Activated CD8-positive, alpha-beta memory T cell treated with anti-CD3 and anti-CD28 coated beads for 24 hours (primary cell): ENCODE measurements around the gene VWA5B2.
"Not testable (repeated sequence)": the region's sequence is repeated elsewhere in the genome, so short reads cannot be mapped to it uniquely, and the experiment has no call there.

Experiments used
- DNase-seq: peaks from one replicate; pipeline ENCODE4 v3.0.0-alpha.2; 2020

VWA5B2 gene

DNA sequence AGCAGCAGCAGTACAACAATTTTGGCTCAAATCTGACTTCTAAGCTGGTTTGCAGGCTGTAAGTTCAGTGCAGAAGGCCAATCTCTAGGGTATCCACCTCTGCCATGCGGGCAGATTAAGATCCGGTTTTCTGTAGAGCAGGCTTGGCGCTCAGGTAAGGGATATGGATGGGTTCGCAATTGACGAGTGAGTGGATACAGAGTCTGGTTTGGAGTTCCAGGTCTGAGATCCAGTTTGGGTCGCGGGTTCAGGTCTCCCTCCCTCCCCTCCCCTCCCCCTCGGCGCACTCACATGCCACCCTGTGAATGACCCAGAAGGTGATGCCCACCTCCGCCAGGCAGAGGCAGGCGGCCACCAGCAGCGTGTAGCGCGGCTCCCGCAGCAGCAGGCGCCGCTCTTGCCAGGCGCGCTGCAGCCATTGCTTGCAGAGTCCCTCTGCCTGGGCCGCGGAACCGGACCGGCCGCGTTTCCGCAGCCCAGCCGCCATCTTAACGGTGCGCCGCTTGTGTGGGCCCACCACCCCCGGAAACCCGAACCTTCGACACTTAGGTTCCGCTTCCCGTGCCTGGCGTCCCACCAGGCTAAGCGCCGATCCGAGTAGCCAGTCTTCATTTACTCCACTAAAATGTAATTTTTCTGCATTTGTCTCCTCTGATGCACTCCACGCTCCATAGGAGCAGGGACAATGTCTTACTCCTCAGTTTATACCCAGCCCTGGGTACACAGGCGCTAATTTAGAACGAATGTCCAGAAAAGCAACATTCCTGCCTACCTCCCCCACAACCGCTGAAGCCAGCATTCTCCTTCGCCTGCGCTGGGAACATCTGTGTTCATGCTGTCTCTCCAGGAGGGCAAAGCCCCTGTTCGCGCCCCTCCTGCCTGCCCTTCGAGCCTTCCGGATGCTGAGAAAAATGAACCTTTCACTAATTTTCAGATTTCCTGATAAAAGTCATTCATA, 19.3 kb downstream of the VWA5B2 start, which contains the start of gene ALG3:
Gene ALG3 (minus strand): TSS at position 509 of the 958 bp plus-strand sequence. CDS start 22 bp downstream, at position 487.
- DNase-seq: peak; percentile 97

DNA sequence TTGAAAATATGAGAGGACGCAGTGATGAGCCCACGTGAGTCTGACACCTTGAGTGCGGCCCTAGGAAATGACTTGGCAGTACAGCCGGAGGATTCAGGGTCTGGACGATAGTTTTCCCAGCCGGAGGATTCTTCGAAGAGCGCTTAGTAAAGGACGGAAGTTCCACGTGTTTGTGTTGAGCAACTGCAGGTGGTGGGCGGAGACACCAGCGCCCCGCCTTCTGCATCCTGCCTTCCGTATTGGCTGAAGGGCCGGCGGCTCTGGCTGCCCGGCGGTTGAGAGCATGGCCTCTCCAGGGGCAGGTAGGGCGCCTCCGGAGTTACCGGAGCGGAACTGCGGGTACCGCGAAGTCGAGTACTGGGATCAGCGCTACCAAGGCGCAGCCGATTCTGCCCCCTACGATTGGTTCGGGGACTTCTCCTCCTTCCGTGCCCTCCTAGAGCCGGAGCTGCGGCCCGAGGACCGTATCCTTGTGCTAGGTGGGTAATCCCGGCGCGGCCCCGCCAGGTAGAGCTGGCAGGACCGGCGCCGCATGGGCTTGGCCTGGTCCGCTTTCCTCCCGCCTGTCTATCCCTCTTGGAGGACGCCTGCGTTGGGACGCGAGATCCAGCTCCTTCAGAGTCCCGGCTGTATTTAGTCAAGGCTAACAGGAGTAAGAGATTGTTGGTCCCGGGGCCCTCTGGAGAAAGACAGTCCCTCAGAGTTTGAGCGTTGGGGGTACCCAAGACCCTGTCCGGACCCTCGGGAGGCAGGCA, 20.2 kb downstream of the VWA5B2 start, which contains the start of gene EEF1AKMT4:
Gene EEF1AKMT4 (plus strand): TSS at position 261 of the 755 bp plus-strand sequence. CDS start 23 bp downstream, at position 284.
- peak; percentile 95 for DNase-seq

DNA sequence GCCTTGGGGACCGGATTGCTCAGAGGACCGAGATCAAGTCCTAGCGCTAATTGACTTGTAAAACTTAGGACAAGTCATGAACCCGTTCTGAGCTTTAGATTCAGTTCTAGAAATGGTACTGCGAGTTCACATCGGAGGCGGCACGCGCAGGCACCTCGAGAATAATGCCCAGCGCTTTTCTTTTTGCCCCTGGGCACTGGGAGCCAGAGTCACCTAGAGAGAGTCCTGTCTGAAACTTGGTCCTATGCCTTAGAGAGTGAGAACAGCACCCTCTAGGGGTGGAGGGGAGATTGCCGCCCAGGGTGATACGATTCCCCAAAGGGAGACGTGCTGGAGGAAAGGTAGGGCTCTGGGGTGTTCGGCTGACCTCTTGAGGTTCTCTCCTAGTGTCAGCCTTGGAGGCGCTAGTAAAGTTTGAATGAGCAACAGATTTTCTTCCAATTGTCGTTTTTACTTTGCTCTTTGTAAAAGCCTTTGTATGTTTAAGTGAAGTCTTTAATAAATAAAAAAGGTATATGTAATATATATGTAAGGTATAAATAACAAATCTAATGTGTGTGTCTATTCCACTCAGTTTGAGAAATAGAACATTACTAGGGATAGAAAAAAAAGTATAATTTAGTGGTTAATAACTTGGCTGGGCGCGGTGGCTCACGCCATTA, 20.9 kb downstream of the VWA5B2 start:
- peak; percentile 96 for DNase-seq

DNA sequence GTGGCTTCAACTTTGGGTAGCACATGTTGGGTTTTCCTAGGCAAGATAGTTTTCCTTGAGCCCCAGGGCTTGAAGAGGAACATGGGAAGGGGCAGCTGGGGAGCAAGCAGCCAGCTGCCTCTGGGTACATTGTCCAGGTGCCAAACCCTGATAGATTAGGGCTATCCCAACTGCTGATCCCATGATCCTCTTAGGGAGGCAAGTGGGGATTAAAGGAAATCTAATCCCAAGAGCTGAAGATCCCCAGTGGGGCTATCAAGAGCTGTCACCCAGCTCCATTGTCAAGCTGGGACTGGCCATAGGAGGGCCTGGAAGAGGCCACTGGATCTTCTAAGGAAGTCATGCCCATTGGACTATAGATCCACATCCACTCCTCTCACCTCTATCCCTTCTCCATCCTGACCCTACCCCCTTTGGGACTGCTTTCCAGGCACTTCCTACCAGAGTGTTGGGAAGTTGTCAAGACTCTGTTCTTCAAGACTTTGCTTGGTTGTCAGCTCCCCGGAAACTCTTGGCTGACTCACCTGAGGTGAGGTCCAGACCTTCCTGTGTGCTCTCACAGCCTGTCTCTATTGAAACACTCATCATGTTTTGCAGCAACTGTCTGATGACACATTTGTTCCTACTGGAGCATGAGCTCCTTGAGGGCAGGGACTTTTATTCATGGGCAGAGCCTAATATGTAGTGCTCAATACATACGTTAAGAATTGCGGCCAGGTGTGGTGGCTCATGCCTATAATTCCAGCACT, 26.1 kb downstream of the VWA5B2 start:
- DNase-seq: no peak

DNA sequence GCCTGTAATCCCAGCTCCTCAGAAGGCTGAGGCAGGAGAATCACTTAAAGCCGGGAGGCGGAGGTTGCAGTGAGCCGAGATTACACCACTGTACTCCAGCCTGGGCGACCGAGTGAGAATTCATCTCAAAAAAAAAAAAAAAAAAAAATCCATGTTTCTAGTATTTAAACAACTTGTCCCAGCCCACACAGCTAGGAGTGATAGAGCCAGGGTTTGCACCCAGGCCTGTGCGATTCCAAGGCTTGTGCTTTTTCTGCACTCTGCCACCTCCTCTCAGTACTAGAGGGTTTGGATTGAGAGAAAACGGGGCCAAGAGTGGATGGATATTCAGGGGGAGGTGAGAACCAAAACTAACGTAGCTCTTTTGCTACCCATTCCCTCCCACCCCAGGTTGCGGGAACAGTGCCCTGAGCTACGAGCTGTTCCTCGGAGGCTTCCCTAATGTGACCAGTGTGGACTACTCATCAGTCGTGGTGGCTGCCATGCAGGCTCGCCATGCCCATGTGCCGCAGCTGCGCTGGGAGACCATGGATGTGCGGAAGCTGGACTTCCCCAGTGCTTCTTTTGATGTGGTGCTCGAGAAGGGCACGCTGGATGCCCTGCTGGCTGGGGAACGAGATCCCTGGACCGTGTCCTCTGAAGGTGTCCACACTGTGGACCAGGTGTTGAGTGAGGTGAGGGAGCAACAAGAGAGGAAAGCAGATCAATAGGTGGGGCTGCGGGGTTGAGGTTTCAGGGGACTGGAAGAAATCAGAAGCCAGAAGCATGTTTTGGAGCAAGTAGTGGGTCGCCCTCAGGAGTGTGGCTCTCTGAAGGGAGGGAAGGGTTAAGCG, 27.9 kb downstream of the VWA5B2 start:
- DNase-seq: no peak

DNA sequence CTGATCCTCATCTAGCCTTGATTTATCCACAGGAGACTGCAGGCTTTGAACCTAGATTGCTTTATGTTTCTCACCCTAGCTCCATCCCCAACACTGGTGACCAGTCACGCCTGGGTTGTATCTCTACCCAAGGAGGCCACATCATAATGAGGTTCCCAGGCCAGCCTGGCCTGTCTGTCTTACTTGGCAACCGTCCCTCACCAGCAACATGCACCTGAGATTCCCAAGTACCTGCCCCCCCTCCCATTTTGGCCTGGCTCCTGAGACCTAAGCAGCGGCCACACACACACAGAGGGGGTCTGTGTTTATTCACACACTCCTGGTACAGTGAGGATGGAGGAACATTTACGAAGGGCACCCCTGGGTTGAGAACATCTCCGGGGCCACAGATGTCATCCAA, 29.5 kb downstream of the VWA5B2 start:
- DNase-seq: no peak

DNA sequence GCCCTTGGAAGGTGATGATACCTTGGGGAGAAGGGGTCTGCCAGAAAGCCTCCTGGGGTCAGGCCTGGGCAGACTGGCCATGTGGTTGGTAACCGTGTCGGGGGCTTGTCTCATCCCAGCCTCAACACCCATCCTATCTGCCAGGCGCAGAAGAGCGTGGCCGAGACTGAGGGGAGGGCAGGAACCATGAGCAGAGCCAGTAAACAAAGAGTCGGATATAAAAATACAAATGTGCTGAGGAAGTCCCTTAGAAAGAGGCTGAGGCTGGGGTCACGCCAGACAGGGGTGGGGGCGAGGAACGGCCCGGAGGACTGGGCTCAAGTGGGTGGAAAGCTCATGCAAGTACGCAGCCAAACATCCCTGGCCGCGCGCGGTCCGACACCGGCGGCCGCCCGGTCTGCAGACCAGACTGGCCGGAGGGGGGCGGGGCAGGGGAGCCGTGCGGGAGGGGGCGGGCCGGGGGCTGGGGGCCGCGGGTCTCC, 30.1 kb downstream of the VWA5B2 start:
- DNase-seq: no peak

DNA sequence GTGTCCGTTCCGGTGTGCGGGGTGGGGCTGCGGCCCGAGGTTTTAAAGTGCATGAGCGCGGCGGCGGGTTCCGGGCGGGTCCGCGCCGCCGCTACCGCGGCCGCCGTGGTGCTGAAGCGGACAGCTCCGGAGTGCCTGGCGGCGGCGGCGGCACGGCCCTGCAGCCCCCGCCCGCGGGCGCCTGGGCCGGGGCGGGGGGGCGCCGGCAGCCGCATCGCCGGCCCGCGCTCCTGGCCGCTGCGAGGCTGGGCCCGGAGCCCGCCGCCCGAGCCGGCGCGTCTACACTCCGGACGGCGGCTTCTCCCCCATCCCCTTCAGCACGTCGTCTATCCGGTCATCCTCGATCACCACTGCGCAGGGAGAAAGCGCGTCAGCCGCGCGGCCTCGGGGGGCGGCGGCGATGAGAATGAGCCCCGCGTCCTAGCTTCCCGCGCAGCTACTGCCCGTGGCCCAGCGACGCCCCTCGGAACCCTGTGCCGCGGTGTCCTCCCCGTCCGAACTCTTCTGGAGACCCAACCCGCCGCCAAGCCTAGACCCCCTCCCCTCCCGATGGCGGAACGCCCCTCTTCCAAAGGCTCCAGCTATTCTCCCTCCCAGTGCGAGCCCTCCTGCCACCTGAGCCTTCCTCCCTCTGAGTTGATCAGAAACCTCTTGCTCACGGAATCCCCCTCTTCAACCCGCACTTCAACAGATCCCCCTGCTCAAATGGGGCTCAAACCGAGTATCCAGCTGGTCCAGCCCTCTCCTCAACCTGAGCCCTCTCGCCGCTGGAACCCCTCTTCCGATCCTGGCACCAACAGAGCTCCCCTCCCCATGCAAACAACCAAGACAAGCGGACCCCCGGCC, 30.7 kb downstream of the VWA5B2 start:
- peak; percentile 68 for DNase-seq

DNA sequence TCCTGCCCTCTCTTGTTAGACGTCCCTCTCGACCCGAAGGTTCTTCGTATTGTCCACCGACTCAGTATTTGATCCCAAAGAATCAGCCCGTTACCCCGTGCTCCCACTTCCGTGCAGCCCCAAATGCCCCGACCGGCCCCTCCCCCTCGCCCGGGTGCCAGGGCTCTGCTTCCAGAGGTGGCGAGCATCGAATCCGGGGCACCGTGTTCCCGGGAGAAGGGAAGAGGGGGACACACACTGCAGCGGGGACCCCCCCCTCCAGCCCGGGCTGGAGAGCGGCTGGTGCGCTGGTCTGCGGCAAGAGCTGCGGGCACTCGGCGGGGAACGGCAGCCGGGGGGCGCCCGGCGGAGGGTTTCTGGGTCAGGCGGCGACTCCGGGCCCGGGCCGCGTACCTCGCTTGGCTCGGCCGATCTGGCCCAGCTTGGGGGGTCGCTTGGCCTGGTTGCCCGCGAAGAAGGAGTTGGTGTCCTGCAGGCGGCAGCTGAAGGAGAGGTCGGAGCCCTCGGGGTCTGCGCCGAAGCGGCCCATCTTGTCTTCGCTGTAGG, 31.4 kb downstream of the VWA5B2 start:
- DNase-seq: no peak

DNA sequence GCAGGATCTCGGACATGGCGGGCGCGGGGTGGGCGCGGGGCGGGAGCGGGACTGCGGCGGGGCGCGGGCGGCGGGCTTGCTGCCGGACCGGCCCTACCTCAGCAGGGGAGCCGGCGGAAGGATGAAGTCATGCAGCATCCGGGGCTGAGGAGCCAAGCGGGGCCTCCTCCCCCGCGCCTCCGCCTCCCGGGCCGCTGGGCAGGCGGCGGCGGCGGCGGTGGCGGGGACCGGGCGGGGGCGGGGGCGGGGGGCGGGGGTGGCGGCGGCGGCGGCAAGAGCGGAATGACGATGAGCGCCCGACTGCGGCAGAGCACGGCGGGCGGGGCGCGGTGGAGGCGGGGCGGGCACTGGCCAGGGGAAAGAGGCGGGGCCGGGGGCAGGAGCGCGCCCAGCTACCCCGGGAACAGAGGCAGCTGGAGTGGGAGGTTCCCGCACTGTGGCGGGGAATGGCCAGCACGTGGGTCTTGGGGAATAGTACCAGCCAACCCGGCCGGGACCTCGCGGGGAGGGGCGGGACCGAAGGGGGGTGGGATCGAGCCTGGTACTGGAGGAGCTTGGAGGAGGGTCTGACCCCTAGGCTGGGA, 32.0 kb downstream of the VWA5B2 start, which contains the start of gene CAMK2N2:
Gene CAMK2N2 (minus strand): TSS at position 284 of the 584 bp plus-strand sequence. CDS start 268 bp downstream, at position 16.
- DNase-seq: peak; percentile 76

DNA sequence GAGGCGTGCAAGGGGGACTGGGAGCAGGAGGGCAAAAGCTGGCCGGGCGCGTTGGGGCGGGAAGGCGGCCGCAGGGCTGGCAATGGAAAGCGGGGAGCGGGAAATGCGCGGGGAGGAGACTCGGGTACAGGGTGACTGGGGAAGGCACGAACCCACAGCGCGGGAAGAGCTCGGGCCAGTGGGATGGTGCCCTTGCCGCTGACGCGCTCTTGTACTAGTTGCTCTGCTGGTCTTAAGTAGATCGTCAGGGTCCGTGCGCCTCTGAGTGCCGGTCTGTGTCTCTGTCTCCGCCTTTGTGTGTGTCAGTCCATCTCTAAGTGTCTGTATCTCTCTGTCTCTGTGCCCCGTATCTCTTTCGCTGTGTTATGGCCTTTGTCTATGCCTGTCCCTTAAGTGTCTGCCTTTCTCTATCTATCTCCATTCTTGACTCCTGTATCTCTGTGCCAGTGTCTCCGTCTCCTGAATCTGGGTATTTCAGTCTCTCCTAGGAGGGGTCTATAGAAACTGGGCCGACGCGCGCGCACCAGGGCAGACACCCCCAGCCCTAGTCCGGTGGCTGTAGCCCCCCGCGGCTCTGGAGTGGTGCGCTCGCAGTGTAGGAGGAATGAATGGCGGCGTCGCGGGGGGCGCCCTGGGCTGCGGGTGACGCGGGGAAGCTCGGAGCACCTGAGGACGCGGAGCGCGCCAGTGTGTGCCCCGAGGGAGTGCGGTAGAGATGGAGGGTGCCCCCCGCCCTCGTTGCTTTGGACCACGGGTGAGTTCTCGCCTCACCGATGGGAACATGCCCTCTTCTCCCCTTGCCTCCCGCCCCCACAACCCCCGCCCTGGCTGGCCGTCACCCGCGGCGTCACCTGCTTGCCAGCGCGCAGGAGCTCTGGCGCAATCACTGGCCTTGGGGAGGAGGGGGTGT, 32.7 kb downstream of the VWA5B2 start:
- DNase-seq: no peak

DNA sequence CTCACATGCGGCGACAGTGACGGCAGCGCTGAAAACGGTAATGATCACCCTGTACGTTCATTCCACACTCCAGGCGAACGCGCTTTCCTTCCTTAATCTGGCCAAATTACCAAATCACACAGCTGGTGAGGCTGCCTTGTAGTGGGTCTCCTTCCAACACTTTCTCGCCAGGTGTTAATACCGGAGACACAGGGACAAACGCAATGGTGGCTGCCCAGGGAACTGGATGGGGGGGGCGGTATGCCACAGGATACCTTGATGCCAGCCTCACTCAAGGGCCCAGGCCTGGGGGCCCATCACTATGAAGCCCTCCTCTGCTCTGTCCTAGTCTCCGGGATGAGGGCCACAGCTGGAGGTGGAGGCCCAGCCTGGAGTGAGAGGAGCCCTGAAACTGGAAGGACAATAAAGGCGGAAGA, 33.4 kb downstream of the VWA5B2 start:
- no peak for DNase-seq

DNA sequence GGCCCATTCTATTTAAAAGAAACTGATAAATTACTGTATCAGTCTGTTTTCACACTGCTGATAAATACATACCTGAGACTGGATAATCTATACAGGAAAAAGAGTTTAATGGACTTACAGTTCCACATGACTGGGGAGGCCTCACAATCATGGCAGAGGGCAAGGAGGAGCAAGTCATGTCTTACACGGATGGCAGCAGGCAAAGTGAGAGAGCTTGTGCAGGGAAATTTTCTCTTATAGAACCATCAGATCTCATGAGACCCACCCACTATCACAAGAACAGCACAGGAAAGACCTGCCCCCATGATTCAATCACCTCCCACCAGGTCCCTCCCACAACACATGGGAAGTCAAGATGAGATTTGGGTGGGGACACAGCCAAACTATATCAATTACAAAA, 37.9 kb downstream of the VWA5B2 start:
- DNase-seq: not testable (repeated sequence)

DNA sequence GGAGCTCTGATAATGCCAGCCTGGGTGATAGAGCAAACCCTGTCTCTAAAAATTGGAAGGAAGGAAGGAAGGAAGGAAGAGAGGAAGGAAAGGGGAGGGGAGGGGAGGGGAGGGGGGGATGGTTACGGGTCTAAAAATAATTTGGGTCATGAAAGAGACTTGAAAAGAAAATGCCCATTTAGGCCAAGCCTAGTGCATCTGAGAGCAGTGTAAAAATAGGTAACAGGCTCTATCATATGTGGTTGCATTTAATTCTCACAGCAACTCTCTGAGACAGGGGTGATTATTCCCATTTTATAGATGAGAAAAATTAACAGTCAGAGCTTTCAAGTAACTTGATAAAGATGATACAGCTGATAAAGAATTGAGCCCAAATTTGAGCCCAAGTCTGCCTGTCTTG, 42.9 kb downstream of the VWA5B2 start:
- DNase-seq: no peak

DNA sequence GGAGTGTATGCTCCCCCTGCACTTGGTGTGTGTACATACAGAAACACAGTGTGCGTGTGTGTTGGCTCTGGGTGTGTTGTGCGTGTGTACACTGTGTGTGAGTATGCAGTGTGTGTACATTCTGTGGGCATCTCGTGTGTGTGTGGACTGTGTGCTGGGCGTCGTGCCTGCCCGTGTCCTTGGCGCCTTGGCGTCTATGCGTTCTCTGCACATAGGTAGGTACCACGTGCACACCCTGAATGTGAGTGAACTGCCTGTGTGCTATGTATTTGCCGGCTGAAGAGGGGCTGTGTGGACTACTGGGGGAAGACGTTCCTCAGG, 46.0 kb downstream of the VWA5B2 start:
- DNase-seq: no peak

DNA sequence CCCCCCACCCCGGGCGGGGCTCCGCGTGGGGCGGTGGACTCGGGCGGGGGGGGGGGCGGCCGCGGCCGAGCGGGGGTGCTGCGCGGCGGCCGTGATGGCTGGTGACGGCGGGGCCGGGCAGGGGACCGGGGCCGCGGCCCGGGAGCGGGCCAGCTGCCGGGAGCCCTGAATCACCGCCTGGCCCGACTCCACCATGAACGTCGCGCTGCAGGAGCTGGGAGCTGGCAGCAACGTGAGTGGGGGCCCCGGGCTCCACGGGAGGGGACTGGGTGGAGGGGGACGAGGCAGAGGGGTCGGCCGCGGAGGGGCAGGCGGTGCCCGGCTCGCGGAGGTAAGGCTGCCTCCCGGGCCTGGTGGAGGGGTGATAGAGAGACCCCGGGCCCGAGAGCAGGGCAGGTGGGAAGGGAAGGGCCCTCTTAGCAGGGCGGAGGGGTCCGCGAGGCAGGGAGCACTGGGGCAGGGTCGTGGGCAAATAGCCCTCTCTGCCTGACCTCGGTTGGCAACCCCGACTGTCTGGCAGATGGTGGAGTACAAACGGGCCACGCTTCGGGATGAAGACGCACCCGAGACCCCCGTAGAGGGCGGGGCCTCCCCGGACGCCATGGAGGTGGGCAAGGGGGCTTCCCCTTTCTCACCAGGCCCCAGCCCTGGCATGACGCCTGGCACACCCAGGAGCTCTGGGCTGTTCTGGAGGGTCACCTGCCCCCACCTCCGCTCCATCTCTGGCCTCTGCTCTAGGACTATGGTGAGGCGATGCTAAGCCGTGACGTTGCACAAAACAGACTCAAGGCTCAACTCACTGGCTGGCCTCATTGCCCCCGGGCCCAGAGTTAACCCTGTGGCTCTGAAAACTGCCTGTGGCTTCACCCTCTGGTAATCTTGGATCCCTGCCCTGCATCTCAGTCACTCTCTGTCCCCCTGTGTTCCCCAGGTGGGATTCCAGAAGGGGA, 46.9 kb downstream of the VWA5B2 start, which contains the start of gene ECE2:
Gene ECE2 (plus strand): TSS at position 62 of the 950 bp plus-strand sequence. CDS start 132 bp downstream, at position 194.
- DNase-seq: no peak

DNA sequence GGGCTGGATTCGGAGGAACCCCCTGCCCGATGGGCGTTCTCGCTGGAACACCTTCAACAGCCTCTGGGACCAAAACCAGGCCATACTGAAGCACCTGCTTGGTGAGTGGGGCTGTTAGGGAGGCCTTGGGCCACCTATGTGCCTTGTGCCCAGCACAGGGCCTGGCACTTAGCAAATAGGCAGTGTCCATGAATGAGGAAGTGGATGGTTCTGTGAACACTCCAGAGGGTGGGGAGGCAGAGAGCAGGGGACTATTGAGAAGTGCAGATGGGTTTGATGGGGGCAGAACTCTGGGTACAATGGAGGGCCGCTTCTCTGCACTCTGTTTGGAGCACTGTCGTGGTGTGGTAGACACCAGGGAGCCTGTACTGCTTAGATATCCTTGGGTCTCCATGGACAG, 48.0 kb downstream of the VWA5B2 start:
- DNase-seq: no peak
